Activated CD4-positive, alpha-beta T cell treated with anti-CD3 and anti-CD28 coated beads, Interleukin-2, amount 50 U/mL, for 4 hours (primary cell): ENCODE data around the gene SSBP2.
"Not testable (repeated sequence)": the region's sequence is repeated elsewhere in the genome, so short reads cannot be mapped to it uniquely, and the experiment has no call there.

ENCODE experiments used
- DNase-seq, 2 experiments: peaks; one replicate each; pipeline ENCODE4 v3.0.0-alpha.2; 2020

The SSBP2 gene

DNA sequence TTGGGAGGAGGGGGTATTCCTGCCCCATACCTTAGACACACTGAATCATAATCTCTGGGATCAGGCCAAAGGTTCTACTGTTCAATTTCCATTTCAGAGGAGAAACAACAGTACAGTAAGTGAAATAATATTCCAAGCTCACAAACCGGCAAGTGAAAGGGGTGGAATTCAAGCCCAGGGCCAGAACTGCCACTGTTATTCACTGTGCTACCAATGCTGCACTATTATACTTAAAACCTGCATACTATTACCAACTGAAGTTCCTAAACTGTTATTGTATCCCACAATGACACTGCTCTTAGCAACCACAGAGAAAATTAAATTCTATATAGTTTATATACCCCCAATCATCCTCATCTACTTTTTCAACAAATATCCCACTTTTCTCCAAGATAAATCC, 24.6 kb downstream of the SSBP2 start:
- no peak for DNase-seq

DNA sequence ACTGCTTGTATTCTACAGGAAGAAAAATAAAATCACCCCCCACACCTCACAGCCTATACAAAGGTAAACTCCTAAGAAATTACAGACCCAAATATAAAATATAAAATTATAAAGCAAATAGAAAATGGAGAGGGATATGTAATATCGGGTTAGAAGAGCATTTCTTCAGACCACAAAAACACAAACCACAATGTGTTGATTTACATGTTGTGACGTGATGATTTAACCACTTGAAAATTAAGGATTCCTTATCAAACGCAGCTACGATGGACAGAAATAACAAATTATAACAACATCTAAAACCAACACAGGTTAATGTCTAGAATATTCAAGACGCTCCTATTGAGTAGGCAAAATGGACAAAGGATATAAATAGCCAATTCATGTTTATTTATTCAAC, 26.3 kb downstream of the SSBP2 start:
- DNase-seq = no peak

DNA sequence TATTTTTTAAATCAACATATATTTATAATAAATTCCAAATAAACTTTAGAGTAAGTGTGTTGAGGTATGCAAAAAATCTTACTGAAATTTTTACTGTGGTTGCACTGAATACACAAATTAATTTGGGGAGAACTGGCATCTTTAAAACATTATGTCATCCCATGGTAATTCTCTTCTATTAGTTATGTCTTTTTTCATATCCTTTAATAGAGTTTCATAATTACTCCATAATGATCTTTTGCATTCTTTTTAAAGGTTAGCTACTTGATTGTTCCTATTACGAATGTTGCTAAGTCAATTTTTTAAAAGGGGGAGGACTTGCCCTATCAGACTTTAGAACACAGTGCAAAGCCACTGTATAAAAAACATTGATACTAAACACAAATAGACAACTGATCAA, 26.8 kb downstream of the SSBP2 start:
- no peak for DNase-seq

DNA sequence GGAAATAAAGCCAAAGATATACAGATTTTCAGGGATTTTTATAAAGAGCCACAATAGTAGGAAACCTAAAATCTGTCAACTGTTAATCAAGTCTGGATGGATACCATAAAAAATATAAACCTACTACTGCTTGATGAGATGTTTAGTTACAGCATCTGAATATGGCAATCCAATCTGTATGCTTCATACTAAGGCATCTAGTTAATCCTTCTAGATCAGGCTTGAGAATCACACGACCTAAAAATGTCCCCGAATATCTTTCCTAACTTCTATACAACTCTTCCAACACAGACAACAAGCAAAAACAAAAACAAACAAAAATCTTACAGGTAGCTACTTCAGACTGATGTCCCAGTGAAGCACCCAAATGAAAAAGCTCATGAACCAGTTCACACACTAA, 29.8 kb downstream of the SSBP2 start:
- DNase-seq = no peak

DNA sequence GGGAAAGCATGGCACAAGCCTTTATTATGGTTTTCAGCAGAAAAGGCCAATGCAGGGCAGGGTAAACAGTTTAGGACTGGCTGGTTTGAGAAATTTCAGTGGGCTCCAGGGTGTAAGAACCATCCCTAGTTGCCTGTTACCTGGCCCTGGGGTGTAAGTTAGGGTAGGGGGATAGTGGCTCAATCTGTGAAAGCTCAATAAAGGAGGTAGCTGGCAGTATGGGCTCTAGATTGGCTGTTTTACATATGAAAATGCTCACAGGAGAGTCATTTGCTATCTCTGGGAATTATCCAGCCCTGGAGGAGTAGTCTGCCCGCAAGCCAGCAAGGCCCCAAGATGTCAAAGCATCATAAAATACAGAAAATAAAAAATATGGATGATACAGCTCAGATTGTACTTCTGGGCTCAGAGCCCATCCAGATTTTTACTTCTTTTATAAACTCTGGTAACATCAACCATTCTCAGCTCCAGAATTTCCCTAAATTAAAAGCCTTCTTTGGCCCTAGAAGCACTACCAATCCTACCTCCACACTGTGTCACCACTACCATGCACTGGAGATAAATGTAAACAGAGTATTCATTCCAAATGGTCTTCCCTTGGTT, 31.1 kb downstream of the SSBP2 start:
- DNase-seq = no peak

DNA sequence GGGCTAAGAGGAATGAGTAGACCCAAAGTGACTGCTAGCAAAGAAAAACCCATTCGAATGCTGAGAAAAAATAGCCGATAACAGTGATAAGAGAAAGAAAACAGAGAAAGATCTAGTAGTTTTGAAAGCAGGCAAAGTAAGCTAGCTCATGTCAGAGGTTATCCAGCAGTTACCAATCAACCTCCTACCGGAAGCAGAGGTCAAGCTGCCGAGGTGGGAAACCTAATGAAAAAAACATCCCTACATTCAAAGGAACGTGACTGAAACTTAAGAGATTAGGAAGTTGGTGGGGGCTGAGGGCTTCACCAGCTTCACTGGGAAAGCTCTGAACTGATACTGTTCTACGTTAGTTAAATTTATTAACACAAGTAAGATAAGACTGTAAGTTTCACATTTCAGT, 32.6 kb downstream of the SSBP2 start:
- no peak for DNase-seq

DNA sequence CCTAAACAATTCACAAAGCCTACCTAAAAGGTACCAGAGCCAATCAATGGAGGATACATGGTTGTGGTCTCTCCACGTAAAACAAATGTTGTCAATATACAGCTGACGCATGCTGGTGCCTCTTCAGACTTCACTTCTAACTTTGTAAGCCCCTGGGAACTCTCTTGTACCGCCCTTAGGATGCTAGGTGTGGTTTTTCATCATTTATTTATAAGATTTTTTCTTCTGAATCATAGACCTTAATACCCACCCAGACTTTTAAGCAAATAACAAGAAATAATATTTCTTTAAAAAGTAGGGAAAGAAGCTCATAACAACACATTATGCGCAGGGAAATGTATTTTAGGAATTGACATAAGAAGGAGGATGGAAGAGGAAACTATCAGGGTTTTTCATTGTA, 33.0 kb downstream of the SSBP2 start:
- no peak for DNase-seq

DNA sequence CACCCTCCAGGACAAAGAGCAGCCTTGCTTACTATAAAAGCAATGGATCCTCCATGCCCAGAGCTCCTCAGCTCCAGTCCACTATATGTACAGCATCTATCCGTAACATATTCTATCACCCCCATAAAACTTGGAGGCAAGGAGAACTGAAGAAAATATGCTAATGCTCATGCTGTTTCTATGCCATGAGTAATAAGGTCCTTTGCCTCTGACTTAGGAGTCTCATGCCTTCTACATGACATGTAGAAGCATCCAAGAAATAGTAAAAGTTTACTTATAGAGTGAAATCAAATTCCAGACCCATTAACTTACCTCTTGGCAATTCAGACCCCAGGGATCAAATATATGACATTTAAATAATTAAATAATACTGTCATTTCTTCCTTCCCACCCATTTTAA, 33.7 kb downstream of the SSBP2 start:
- DNase-seq = no peak

DNA sequence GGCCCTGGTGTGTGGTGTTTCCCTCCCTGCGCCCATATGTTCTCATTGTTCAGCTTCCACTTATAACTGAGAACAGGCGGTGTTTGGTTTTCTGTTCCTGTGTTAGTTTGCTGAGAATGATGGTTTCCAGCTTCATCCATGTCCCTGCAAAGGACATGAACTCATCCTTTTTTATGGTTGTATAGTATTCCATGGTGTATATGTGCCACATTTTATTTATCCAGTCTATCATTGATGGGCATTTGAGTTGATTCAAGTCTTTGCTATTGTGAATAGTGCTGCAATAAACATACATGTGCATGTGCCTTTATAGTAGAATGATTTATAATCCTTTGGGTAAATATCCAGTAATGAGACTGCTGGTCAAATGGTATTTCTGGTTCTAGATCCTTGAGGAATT, 36.8 kb downstream of the SSBP2 start:
- not testable (repeated sequence) for DNase-seq

DNA sequence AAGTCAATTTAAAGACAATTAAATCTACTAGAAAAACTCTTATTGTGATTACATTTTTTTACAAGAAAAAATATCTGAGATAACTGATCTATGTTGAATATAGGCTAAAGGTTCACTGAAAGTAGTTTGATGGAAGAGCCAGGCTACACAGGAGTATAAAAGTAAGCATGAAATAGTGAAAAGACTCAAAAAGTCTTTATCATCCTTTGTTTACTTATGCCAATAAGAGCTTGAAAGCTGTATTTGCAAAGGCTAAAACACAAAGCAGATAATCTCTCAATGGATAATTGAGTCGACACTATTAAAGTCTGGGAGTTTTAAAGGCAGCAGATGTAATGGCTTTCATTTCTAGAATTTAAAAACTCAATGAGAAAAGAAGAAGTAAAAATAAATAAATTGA, 42.0 kb downstream of the SSBP2 start:
- no peak for DNase-seq

DNA sequence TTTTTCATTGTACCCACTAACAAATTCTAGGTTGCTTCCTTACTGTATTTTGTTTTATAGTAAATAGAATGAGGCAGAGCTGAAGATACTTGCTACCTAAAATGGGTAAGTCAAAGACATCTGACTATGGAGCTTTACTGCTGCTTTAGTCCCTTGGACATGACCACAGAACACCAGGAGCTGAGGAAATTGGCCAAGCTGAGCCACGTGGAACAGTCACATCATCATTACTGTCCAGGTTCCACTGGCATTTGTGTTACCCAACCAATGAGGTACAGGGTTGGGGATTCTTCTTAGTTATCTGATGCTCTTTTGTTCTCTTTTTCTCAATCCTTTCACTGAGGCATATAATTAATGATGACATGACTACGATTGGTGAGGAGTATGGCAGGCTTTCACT, 47.1 kb downstream of the SSBP2 start:
- no peak for DNase-seq

DNA sequence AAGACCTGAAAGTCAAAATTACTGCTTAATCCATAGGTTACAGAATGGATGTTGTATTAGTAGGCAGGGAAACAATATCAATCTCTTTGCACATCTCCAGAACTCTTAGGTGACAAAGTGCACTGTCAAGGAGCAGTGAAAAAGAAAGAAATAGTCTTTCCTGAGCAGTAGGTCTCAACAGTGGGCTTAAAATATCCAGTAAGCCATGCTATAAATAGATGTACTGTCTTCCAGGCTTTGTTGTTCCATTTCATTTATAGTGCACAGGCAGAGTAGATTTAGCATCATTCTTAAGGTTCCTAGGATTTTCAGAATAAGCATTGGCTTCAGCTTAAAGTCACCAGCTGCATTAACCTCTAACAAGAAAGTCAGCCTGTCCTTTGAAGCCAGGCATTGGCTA, 50.7 kb downstream of the SSBP2 start:
- DNase-seq = no peak

DNA sequence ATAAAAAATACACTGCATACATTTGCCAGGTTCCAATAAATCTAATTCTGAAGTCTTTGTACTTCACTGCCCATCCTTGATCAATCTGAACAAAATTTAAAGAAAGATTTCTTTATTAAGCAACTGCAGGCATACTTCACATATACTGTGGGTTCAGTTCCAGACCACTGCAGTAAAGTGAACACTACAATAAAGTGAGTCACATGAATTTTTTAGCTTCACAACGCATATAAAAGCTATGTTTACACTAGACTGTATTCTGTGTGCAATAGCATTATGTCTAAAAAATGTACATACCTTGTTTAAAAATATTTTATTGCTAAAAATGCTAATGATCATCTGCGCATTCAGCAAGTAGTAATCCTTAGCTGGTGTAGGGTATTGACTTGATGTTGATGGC, 52.1 kb downstream of the SSBP2 start:
- DNase-seq = no peak

DNA sequence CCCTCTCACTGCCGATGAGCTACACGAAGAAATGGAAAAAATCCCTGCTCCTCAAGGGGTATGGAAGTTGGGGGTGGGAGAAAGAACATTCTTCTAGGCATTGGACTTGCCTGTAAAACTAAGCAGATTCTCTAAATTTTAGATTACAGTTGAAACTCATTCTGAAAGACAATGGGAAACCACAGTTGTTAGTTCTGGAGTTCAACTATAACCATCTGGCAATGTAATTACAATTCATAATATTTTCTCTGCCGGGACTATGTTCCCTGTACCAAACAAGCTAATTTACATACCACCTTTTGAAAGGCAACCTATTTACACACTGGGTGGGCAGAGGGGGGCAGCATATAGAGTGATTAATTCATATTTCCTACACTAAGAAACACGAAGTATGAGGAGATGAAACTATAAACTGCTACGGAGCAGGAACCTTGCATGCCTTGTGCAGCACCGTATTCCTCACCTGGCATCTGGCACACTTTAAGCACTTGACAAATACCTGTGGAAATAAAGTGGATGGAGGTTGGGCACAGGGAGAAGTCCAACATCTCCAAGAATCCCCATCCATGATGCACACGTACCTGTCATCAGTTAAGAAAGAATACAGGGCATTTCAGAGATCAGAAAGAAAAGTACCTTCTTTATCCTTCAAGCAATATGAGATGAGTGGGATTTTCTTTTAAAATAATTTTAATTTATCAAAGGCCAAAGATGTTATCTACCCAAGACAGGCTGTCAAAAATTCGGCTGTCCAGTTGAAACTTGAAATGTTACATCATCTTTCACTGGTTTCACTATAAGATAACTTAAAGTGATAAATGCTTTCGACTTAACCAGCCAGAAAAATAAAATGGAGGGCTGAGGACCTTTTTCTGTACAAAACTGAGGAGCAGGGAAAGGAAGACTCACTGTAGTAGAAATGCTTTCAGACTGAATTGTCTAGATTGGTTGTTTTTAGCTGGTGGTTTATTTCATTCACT, 54.2 kb downstream of the SSBP2 start:
- no peak for DNase-seq

DNA sequence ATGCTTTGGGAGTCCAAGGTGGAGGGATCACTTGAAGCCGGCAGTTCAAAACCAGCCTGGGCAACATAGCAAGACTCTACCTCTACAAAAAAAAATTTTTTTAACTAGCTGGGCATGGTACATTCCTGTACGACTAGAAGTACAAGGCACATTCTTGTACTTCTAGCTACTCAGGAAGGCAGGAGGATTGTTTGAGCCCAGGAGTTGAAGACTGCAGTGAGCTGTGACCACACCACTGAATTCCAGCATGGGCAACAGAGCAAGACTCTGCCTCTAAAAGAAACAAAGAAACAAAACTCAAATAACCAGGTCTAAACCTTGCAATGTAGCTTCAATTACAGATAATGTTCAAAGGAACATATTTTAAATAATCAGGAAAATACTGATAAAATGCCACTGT, 56.2 kb downstream of the SSBP2 start:
- no peak for DNase-seq

DNA sequence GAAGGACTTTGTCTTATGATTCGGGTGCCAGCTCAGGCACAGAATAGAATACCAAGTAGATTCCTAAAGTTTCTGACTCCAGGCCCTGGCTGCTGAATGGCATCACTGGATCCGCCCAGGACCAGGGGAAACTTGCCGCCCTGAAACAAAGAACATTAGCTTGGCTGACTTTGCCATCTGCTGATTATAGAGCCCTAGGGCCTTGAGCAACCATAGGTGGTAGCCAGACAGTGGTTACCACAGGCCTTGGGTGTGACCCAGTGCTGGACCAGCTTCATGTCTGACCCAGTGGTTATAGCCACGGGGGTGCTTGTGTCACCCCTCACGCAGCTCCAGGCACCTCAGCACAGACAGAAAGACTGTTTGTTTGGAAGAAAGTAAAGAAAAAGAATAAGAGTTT, 62.7 kb downstream of the SSBP2 start:
- DNase-seq = no peak

DNA sequence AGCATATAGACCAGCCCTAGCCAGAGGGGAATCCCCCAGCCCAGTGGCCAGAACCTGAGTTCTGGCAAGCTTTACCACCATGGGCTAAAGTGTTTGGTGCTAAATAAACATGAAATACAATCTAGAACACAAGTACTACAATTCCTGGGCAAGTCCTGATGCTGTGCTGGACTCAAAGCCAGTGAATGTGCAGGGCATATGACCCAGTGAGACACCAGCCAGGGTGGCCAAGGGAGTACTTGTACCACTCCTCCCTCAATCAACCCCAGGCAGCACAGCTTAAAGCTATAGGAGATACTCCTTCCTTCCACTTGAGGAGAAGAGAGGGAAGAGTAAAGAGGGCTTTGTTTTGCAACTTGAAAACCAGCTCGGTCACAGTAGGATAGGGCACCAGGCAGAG, 63.6 kb downstream of the SSBP2 start:
- DNase-seq = no peak

DNA sequence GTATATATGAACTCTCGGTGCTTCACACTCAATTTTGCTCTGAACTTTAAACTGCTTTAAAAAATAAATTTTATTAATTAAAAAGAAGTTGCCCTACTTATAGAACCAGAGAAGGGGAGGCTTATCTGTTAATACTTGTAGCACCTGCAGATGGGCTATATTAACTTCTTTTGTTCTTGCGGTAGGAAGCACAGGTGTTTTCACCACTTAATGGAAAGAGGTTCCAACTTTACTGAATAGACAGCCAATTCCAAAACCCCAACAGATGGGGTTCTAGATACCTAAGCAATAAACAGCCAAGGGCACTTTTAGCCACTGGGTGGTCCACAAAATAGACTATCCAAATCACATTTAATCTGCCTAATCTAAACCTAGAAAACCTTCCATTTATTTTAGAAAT, 65.4 kb downstream of the SSBP2 start:
- no peak for DNase-seq

DNA sequence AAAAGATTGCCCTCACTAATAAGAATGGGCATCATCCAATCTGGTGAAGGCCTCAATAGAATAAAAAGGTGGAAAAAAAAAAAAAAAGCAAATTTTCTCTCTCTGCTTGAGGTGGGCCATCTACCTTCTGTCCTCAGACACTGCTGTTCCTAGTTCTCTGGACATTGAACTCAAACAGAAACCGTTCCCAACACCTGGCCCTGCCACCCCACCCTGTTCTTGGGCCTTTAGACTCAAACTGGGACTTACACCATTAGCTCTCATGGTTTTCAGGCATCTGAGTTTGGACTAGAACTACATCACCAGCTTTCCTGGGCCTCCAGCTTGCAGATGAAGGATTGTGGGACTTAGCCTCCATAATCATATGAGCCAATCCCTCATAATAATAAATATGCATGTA, 71.0 kb downstream of the SSBP2 start:
- DNase-seq = no peak

DNA sequence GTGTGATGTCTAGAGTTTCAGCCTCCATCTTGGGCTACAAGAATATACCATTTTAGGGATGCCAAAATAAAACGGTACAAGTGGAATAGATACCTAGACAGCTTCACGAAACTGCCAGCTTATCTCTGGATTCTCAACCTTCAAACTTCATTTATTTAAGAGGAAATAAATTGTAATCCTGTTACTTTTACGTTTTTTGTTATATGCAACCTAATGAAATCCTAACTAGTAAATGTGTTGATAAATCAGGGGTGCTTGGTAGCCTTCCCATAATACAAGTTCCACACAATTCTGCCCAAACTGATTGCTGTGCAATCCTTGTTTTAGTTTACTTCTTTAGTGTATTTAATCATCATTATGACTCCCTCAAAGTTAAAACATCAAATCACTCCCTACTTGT, 75.5 kb downstream of the SSBP2 start:
- no peak for DNase-seq

DNA sequence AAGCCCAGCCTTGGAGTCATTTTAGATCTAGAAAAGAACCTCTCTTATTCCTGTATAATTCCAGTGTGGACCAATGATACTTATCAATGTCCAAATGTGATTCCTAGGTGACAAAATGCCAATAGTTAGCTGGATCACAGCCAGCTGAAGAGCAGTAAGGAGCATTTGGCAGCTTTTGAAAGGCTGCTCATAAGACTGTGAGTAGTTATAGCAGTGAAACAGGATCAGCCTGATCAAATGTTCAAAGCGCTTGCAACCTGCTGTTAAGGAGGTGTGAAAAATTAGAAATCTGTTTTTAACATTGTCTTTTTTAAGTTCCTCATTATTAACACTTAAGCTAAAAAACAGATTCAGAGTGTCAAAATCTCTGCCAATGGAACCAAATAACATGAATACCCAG, 85.1 kb downstream of the SSBP2 start:
- DNase-seq = no peak

DNA sequence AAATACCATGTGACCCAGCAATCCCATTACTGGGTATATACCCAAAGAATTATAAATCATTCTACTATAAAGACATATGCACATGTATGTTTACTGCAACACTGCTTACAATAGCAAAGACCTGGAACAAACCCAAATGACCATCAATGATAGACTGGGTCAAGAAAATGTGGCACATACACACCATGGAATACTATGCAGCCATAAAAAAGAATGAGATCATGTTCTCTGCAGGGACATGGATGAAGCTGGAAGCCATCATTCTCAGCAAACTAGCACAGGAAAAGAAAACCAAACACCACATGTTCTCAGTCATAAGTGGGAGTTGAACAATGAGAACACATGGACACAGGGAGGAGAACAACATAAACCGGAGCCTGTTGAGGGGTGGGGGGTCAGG, 90.3 kb downstream of the SSBP2 start:
- DNase-seq = not testable (repeated sequence)

DNA sequence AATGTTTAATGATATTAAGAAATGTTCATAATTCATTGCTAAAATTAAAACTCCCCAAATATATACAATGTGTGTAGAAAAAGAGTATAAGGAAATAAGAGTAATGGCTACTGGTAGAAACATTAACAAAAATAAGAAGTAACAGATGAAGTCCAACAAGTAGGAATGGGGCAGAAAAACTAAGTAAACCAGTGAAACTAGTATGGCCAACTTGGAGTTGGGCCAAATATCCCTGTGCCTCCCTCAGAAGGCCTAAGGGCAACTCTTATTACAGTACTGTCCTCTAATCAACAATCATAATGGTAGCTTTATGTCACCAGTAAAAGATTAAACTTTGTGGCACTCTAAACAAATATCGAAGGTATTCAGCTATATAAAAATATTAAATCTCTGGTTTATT, 93.5 kb downstream of the SSBP2 start:
- no peak for DNase-seq

DNA sequence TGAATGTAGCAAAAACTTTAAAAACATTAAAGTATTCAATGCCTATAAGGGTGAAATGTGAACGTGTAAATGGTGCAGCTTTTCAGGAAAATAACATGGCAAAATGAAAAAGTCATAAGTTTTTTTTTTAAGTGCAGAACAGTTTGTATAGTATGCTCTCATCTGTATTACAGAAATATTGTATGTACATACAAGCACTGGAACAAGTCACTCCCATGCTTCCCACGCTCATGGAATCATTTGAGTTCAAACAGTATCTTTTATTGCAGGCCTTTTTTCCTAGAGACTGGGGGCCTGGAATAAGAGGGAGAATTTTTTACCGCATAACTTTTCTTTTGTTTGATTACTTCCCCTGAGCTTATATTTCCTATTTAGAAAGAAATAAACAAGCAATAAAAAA, 94.1 kb downstream of the SSBP2 start:
- DNase-seq = no peak

DNA sequence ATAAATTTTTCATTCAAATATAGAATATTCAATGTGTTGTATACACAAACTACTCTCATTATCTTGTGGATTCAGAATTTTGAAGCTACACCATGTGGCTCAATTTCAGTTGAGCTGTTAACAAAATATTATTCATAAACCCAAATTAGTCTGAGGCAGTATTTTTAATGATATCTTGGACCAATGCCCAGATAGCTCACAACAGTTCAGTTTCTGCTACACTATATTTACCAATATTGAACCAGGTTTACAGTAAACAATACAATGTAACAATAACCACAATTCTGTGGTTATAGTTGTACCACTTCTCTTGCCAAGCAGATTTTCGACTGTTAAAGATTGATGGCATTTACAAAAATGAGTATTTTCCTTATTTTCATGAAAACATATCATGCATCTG, 99.9 kb downstream of the SSBP2 start:
- no peak for DNase-seq
